ENCODE measurements around the gene HAPSTR1. TPM values are rescaled to one million over a fixed set of nuclear protein-coding genes. Genes with fewer than 3 reads are reported as not detected.

The HAPSTR1 gene
- total RNA-seq, 1 experiment from 2014 or later = 48.2 TPM

- DNase-seq (ENCODE audit: low read depth) = peak; percentile 47
- in situ Hi-C loops (cut with HindIII; ENCODE audit: low pct_unique_long_range_greater_than_20kb, low sequenced_read_pairs) = no loop called here
Observed at GRCh38 chr16:9092282-9092977, 986 bp downstream of the HAPSTR1 start.

GRCh38 chr16:9092978-9093344, 1.5 kb downstream of the HAPSTR1 start:
- DNase-seq (ENCODE audit: low read depth) = no peak
- in situ Hi-C loops (cut with HindIII; ENCODE audit: low pct_unique_long_range_greater_than_20kb, low sequenced_read_pairs) = no loop called here

- in situ Hi-C loops (cut with HindIII; ENCODE audit: low pct_unique_long_range_greater_than_20kb, low sequenced_read_pairs) = no loop called here
- no peak for DNase-seq (ENCODE audit: low read depth)
Observed at GRCh38 chr16:9094011-9094846, 2.8 kb downstream of the HAPSTR1 start.

GRCh38 chr16:9095171-9095570, 3.7 kb downstream of the HAPSTR1 start:
- in situ Hi-C loops (cut with HindIII; ENCODE audit: low pct_unique_long_range_greater_than_20kb, low sequenced_read_pairs) = no loop called here
- no peak for DNase-seq (ENCODE audit: low read depth)

- DNase-seq (ENCODE audit: low read depth) = no peak
- in situ Hi-C loops (cut with HindIII; ENCODE audit: low pct_unique_long_range_greater_than_20kb, low sequenced_read_pairs) = no loop called here
Observed at GRCh38 chr16:9095656-9096397, 4.4 kb downstream of the HAPSTR1 start.

- in situ Hi-C loops (cut with HindIII; ENCODE audit: low pct_unique_long_range_greater_than_20kb, low sequenced_read_pairs) = no loop called here
- DNase-seq (ENCODE audit: low read depth) = no peak
Observed at GRCh38 chr16:9096416-9096952, 5.0 kb downstream of the HAPSTR1 start.

GRCh38 chr16:9097266-9098219, 6.1 kb downstream of the HAPSTR1 start:
- DNase-seq (ENCODE audit: low read depth) = no peak
- in situ Hi-C loops (cut with HindIII; ENCODE audit: low pct_unique_long_range_greater_than_20kb, low sequenced_read_pairs) = no loop called here

- no peak for DNase-seq (ENCODE audit: low read depth)
- in situ Hi-C loops (cut with HindIII; ENCODE audit: low pct_unique_long_range_greater_than_20kb, low sequenced_read_pairs) = no loop called here
Observed at GRCh38 chr16:9098377-9099090, 7.1 kb downstream of the HAPSTR1 start.

GRCh38 chr16:9099131-9099625, 7.7 kb downstream of the HAPSTR1 start:
- in situ Hi-C loops (cut with HindIII; ENCODE audit: low pct_unique_long_range_greater_than_20kb, low sequenced_read_pairs) = no loop called here
- DNase-seq (ENCODE audit: low read depth) = peak; percentile 34

- in situ Hi-C loops (cut with HindIII; ENCODE audit: low pct_unique_long_range_greater_than_20kb, low sequenced_read_pairs) = no loop called here
- no peak for DNase-seq (ENCODE audit: low read depth)
Observed at GRCh38 chr16:9102379-9102778, 10.9 kb downstream of the HAPSTR1 start.

GRCh38 chr16:9102943-9103342, 11.5 kb downstream of the HAPSTR1 start:
- in situ Hi-C loops (cut with HindIII; ENCODE audit: low pct_unique_long_range_greater_than_20kb, low sequenced_read_pairs) = no loop called here
- no peak for DNase-seq (ENCODE audit: low read depth)

GRCh38 chr16:9103546-9103945, 12.1 kb downstream of the HAPSTR1 start:
- in situ Hi-C loops (cut with HindIII; ENCODE audit: low pct_unique_long_range_greater_than_20kb, low sequenced_read_pairs) = no loop called here
- no peak for DNase-seq (ENCODE audit: low read depth)

- in situ Hi-C loops (cut with HindIII; ENCODE audit: low pct_unique_long_range_greater_than_20kb, low sequenced_read_pairs) = no loop called here
- no peak for DNase-seq (ENCODE audit: low read depth)
Observed at GRCh38 chr16:9105189-9105588, 13.7 kb downstream of the HAPSTR1 start.

GRCh38 chr16:9107025-9107970, 15.9 kb downstream of the HAPSTR1 start:
- in situ Hi-C loops (cut with HindIII; ENCODE audit: low pct_unique_long_range_greater_than_20kb, low sequenced_read_pairs) = no loop called here
- DNase-seq (ENCODE audit: low read depth) = no peak

GRCh38 chr16:9109255-9109654, 17.8 kb downstream of the HAPSTR1 start:
- DNase-seq (ENCODE audit: low read depth) = no peak
- in situ Hi-C loops (cut with HindIII; ENCODE audit: low pct_unique_long_range_greater_than_20kb, low sequenced_read_pairs) = no loop called here
